ENCODE measurements around the gene KIAA1671. TPM values are rescaled to one million over a fixed set of nuclear protein-coding genes. Genes with fewer than 3 reads are reported as not detected.

KIAA1671 gene
- total and polyA plus RNA-seq, 2 donors (not counting 1 experiment from before 2014, with no cell fraction given): 0.01 to 0.02 TPM

DNA sequence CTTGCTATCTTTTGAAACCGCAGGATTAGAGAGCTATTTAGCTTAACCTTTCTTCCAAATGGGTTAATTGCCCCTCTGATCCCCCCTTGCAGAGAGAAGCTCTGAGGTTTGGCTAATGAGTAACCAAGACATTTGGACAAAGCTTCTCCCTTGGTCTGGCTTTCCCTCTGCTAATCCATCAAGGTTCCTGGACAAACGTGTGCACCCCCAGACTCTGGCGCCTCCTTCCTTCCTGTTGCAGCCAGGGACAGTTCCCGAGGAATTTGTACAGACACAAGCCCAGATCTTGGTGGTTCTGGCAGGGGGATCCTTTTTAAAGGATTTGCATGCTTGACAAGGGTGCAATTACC, 1.6 kb downstream of the KIAA1671 start:
- H3K4me3 ChIP-seq (ENCODE audit: control extremely low read depth in 1 of 5, extremely low read depth in 1 of 5, insufficient read depth in 1 of 5, low read depth in 2 of 5, low read length in 4 of 5): no peak overlapping the region
- no peaks in the 10 kb centered on the region for H3K9me3 Mint-ChIP-seq (ENCODE audit: insufficient read depth)
- peaks cover 55% of the 10 kb centered on the region for H3K27me3 Mint-ChIP-seq
- 45% methylated on average over 3 of the region's 4 CpGs for WGBS (ENCODE audit: insufficient coverage)
- peaks cover 0 to 16% (median 0%) of the 10 kb centered on the region in 3 donors for H3K9me3 ChIP-seq (ENCODE audit: control extremely low read depth in 1 of 3, control insufficient read depth in 2 of 3, insufficient read depth in 1 of 3, low read length in 2 of 3)
- TF ChIP-seq, protein P1, sequence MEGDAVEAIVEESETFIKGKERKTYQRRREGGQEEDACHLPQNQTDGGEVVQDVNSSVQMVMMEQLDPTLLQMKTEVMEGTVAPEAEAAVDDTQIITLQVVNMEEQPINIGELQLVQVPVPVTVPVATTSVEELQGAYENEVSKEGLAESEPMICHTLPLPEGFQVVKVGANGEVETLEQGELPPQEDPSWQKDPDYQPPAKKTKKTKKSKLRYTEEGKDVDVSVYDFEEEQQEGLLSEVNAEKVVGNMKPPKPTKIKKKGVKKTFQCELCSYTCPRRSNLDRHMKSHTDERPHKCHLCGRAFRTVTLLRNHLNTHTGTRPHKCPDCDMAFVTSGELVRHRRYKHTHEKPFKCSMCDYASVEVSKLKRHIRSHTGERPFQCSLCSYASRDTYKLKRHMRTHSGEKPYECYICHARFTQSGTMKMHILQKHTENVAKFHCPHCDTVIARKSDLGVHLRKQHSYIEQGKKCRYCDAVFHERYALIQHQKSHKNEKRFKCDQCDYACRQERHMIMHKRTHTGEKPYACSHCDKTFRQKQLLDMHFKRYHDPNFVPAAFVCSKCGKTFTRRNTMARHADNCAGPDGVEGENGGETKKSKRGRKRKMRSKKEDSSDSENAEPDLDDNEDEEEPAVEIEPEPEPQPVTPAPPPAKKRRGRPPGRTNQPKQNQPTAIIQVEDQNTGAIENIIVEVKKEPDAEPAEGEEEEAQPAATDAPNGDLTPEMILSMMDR (IDR thresholded peaks at IDR 0.05): no peak
- no peak for TF ChIP-seq EZH2 (IDR thresholded peaks at IDR 0.05; ENCODE audit: borderline replicate concordance, insufficient read depth, low read depth, low read length, poor library complexity, severe bottlenecking)
- CTCF ChIA-PET: no interaction called here
- H3K4me1 Mint-ChIP-seq: peaks cover 14% of the 10 kb centered on the region
- no peaks in the 10 kb centered on the region for H4K20me1 ChIP-seq (ENCODE audit: control insufficient read depth, insufficient read depth, low read length, poor library complexity, severe bottlenecking)
- peaks cover 13 to 15% of the 10 kb centered on the region in 2 donors for H3K4me1 ChIP-seq (ENCODE audit: control insufficient read depth in 2 of 2, insufficient read depth in 2 of 2, low read length in 2 of 2)
- H3K27ac ChIP-seq (ENCODE audit: low read length in 2 of 2): no peak overlapping the region
- H3K9ac ChIP-seq (ENCODE audit: low read length): no peak overlapping the region
- H3K27ac Mint-ChIP-seq: no peak overlapping the region
- peaks cover 0 to 50% (median 23%) of the 10 kb centered on the region in 4 experiments for H3K27me3 ChIP-seq (replicated peaks in 1 of 4; ENCODE audit: control extremely low read depth in 1 of 4, control insufficient read depth in 3 of 4, insufficient read depth in 4 of 4, low read length in 3 of 4)
- H3K36me3 ChIP-seq (replicated peaks in 1 of 2; ENCODE audit: control extremely low read depth in 1 of 2, control insufficient read depth in 1 of 2, extremely low read depth in 1 of 2, insufficient read depth in 2 of 2, low read length in 1 of 2): no peaks in the 10 kb centered on the region
- peak overlapping the region; percentile 66 for H3K4me3 Mint-ChIP-seq
- H2AFZ ChIP-seq (ENCODE audit: insufficient read depth, low read depth, low read length, poor library complexity, severe bottlenecking): no peak overlapping the region
- no peaks in the 10 kb centered on the region for H3K79me2 ChIP-seq (ENCODE audit: control insufficient read depth, insufficient read depth, low read length)
- H3K4me2 ChIP-seq (replicated peaks; ENCODE audit: low read depth, low read length, poor library complexity, severe bottlenecking): no peak overlapping the region
- no peak for ATAC-seq (ENCODE audit: low read depth)
- no peak for DNase-seq
- intact Hi-C loops (cut with micrococcal nuclease): no loop called here
- POLR2A ChIA-PET: no interaction called here

DNA sequence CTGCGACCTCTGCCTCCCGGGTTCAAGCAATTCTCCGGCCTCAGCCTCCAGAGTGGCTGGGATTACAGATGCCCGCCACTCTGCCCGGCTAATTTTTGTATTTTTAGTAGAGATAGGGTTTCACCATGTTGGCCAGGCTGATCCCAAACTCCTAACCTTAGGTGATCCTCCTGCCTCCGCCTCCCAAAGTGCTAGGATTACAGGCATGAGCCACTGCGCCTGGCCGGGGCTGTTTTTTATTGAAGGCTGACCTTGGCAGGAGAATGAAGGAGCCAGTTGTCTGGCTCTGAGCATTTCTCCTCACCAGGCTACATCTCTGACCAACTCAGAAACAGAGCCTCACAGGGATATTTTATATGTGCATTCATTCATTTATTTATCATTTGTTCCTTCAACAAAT, 2.3 kb downstream of the KIAA1671 start:
- H3K4me3 ChIP-seq (ENCODE audit: control extremely low read depth in 1 of 5, extremely low read depth in 1 of 5, insufficient read depth in 1 of 5, low read depth in 2 of 5, low read length in 4 of 5): no peak overlapping the region
- no peak overlapping the region for H3K27ac ChIP-seq (ENCODE audit: low read length in 2 of 2)
- H3K4me1 Mint-ChIP-seq: peaks cover 14% of the 10 kb centered on the region
- intact Hi-C loops (cut with micrococcal nuclease): no loop called here
- H3K27ac Mint-ChIP-seq: no peak overlapping the region
- no peaks in the 10 kb centered on the region for H4K20me1 ChIP-seq (ENCODE audit: control insufficient read depth, insufficient read depth, low read length, poor library complexity, severe bottlenecking)
- H3K4me1 ChIP-seq (ENCODE audit: control insufficient read depth in 2 of 2, insufficient read depth in 2 of 2, low read length in 2 of 2): peaks cover 13 to 15% of the 10 kb centered on the region in 2 donors
- peaks cover 0 to 16% (median 0%) of the 10 kb centered on the region in 3 donors for H3K9me3 ChIP-seq (ENCODE audit: control extremely low read depth in 1 of 3, control insufficient read depth in 2 of 3, insufficient read depth in 1 of 3, low read length in 2 of 3)
- DNase-seq (no peak), ATAC-seq (ENCODE audit: low read depth) (no peak)
- POLR2A ChIA-PET: no interaction called here
- WGBS (ENCODE audit: insufficient coverage): 97% methylated on average over 5 of the region's 8 CpGs
- H3K79me2 ChIP-seq (ENCODE audit: control insufficient read depth, insufficient read depth, low read length): no peaks in the 10 kb centered on the region
- CTCF ChIA-PET: no interaction called here
- H2AFZ ChIP-seq (ENCODE audit: insufficient read depth, low read depth, low read length, poor library complexity, severe bottlenecking): no peak overlapping the region
- no peak overlapping the region for H3K9ac ChIP-seq (ENCODE audit: low read length)
- no peaks in the 10 kb centered on the region for H3K36me3 ChIP-seq (replicated peaks in 1 of 2; ENCODE audit: control extremely low read depth in 1 of 2, control insufficient read depth in 1 of 2, extremely low read depth in 1 of 2, insufficient read depth in 2 of 2, low read length in 1 of 2)
- H3K27me3 ChIP-seq (replicated peaks in 1 of 4; ENCODE audit: control extremely low read depth in 1 of 4, control insufficient read depth in 3 of 4, insufficient read depth in 4 of 4, low read length in 3 of 4): peaks cover 0 to 48% (median 21%) of the 10 kb centered on the region in 4 experiments
- H3K4me3 Mint-ChIP-seq: no peak overlapping the region
- no peaks in the 10 kb centered on the region for H3K9me3 Mint-ChIP-seq (ENCODE audit: insufficient read depth)
- no peak overlapping the region for H3K4me2 ChIP-seq (replicated peaks; ENCODE audit: low read depth, low read length, poor library complexity, severe bottlenecking)
- TF ChIP-seq, protein P1 (IDR thresholded peaks at IDR 0.05): no peak
- TF ChIP-seq EZH2 (IDR thresholded peaks at IDR 0.05; ENCODE audit: borderline replicate concordance, insufficient read depth, low read depth, low read length, poor library complexity, severe bottlenecking): no peak
- peaks cover 50% of the 10 kb centered on the region for H3K27me3 Mint-ChIP-seq
